ENCODE measurements around the gene SLX9.

Gene SLX9

DNA sequence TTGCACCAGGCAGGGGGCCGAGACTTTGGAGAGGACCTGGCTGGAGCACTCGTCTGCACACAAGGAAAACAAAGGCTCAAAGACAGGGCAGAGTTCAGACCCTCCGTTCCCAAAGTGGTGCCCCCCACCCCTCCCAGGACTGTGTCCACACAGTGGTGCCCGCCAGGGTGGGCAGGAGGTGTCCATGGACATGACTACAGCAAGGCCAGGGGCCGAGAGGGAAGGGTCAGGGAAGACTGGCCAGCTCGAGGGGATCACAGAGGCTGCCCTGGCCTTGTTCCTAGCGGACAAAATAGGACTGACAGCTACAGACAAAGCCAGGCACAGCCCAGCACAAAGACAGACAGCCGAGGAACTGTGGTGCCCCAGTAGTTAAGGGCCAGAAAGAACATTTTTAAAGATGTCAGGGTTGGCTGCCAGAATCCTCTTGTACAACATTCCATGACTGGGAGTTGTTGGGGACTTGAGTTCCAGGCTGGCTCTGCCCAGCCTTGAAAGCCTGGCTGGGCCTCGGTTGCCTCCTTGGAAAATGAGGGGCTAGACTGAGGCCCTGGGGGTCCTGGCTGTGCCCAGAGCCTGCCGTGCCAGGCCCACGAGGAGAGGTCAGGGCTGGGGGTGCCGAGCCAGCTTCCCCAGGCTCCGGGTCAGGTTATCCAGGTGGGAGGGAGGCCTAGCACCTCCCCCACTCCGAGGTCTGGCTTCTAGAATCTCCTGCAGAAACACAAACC, 63.7 kb downstream of the SLX9 start:
- peak; percentile 39 for DNase-seq (ENCODE audit: low spot score)

DNA sequence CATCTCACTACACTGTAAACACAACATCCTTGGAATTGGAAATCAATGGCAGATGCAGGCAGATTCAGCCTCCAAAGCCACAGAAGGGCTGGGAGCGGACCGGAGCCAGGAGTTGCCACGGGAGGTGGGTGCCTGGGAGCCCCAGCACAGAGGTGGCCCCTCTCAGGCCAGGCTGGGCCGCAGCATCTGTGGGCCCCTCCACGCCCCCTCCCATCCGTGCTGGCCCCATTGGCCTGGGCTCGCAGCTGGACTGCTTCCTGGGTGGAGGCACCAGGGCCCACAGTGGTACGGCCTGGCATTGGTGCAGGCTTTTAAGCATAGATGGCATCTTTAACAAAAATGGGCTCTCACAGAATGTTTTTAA, 64.2 kb downstream of the SLX9 start:
- no peak for DNase-seq (ENCODE audit: low spot score)

DNA sequence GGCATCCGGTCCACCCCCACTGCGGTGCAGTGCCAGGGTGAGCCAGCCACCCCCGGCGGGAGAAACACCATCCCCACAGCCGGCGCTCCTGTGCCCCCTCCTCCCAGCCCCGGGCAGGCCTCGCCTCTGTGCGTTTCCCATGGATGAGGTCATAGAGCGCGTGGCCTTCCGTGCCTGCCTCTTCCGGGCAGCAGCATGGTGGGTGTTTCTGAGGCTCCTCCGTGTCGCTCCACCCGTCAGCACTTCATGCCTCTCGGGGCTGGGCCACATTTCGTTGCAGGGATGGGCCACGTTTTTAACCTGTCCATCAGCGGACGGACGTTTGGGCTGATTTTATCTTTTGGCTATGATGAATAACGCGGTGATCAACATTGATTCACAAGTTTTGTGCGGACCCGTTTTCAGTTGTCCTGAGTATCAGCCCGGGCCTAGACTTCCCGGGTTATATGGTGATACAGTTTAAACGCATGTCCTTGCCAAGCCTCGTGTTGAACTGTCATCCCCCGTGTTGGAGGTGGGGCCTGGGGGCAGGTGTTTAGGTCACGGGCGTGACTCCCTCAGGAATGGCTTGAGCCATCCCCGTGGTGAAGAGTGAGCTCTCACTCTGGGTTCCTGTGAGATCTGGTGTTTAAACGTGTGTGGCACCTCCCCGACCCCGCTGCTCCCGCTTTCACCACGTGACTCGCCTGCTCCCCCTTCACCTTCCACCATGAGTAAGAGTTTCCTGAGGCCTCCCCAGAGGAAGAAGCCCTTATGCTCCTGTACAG, 64.8 kb downstream of the SLX9 start:
- DNase-seq (ENCODE audit: low spot score), result no peak

DNA sequence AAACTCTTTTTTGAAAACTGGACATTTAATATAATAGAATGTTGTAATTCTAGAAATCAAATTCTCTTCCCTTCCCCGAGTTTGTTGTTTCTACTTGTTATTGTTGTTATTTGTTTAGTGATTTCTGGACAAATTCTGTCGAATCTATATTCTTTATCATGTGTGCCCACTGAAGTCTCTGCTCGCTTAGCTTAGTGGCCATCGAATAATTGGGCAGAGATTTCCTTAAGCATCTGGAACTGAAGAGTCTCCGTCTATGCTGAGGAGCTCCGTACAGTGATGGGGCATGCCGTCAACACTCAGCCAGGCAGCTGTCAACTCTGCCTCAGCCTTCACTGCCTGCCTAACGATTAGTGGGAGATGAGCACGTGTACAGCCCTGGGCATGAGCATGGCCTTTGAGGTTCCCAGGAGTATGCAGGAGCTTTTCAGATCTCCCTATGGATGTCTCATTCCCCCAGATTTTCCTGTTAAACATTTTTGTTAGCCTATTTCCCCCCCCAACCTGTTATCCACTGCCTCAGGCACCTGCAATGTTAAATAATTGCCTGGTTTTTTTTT, 66.8 kb downstream of the SLX9 start:
- no peak for DNase-seq (ENCODE audit: low spot score)

DNA sequence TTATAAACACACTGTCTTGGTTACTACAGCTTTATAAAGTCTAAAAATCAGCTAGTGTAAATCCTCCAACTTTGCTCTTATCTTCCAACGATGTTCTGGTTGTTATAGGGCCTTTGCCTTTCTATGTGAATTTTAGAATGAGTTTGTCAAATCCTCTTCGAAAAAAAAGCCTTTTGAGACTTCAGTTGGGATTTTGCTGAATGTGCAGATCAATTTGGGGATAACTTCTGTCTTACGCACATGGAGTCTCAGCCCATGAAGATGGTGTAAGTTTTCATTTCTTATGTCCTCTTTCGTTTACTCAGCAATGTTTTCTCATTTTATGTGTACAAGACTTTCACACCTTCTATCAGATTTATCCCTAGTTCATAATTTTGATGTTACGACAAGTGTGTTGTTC, 69.8 kb downstream of the SLX9 start:
- no peak for DNase-seq (ENCODE audit: low spot score)

DNA sequence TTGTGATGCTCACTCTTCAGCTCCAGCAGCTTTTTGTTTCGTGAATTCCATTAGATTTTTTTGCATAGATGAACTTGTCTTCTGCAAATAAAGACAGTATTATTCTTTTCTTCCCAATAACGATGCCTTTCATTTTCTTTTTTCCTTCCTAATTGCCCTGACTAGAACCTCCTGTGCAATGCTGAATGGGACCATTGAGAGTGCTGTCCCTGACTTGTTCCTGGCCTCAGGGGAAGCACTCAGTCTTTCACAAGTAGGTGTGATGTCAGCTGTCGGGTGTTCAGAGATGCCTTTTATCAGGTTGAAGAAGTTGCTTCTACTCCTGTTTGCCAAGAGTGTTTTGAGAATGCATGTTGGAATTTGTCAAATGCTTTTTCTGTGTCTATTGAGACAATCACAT, 70.3 kb downstream of the SLX9 start:
- peak; percentile 59 for DNase-seq (ENCODE audit: low spot score)

DNA sequence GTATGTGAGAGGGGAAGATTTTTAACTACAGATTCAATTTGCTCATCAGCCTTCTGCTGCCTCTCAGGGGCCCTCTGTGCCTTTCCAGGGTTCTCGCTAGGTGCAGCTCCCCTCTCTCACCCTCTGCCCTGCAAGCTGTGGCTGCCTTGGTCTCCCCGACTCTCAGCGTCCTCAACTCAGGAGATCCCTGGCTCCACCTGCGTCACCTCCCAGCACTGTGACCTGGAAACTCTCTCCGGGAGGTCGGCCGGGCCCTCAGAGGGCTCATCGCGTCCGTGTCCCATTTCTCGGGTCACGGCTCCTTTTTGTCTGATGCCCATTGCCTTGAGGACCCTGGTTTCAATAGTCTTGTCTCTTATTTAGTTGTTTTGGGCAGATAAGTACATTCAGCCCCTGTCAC, 71.0 kb downstream of the SLX9 start:
- DNase-seq (ENCODE audit: low spot score), result no peak

DNA sequence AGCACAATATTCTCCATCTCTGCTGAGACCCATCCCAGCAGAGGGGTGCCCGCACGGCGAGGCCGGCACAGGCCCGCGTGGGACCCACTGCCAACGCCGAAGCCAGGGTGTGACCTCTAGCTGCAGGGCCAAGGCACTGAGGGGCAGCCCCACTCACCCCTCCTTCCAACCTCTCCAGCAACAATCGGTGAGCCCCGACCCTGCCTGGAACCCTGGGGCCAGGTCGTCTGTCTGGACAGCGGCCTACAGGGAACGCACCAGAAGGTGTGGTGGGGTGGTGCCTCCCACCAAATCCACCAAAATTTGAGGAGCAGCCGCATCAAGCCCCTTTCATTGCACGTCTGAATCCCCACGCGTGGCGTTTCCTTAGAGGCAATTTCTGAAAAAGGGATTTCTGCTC, 71.6 kb downstream of the SLX9 start:
- no peak for DNase-seq (ENCODE audit: low spot score)

DNA sequence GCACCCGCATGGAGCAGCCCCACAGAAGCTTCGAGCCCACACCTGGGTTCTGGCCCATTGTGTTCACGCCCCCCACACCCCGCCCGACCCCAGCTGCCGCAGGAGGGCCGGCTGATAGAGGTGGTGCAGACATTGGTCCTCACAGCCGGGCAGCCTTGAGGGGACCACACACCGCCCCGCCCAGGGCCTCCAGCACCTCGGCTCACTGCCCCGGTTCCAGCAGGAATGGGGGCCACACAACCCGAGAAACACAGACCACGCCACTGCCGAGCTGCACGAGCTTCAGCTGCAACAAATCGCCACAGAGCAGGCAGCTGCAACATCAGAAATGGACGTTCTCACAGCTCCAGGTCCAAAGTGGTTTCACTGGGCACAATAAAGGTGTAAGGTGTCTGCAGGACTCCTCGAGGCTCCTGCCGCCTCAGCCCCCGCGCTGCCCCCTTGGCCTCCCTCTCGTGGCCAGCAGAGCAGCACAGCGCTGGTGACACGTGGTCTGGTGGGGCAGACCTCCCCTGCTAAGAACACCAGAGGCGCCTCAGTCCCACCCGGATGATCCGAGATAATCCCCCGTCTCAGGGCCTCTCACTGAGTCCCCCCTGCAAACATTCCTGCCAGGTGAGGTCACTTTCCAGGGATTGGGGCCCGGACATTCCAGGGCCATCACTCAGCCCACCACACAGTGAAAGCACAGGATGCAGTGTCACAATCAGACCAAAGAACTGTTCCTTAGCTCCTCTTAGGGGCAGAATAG, 72.3 kb downstream of the SLX9 start:
- no peak for DNase-seq (ENCODE audit: low spot score)

DNA sequence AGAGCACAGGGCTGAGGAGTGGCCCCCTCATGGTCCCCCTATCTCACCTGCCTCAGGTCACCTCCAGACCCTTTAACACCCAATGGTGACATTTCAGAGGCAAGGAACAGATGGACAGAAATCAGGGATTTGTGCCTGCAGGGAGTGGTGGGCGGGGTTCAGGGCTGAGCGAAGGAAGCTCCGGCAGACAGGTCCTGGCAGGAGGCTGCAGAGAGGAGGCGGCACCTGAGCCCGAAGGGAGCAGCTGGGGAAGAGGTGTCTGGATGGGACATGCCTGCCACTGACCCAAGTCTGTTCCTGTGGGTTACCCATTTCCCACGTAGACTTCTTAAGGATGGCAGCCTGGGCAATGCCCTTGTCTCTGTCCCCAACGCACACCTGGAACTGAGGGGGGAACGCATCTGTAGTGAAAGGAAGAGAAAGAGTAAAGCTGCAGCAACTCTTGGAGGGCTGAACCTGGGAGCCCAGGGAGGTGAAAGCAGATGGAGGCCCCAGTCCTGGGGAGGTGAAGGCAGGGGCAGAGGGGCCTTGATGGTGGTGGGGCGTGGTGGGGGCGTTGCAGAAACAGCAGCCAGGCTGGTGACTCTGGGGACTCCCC, 72.9 kb downstream of the SLX9 start:
- no peak for DNase-seq (ENCODE audit: low spot score)

DNA sequence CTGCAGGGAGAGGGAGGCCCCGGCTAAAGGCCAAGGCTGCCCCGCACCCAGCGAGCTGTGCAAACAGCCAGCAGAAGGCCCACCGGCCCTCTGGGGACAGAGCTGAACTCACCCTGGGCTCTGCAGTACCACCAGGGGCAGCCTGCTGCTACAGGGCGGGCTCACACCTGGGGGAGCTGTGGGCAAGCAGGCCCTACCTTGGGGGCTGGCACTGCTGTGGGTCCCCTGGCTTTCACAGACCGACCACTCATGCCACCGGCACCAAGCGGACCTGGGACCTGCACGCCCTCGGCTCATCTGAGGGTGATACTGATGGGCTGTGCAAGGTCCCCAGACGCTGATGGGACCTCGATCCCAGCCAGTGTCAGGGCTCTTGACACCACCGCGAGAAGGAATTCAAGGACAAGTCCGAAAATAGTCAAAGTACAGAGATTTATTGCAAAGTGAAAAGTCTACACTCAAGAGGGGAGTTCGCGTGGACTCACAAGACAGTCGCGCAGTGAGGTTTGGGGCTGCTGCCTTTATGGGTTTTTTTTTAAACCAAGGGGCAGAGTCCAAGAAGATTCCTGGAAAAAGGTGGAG, 73.5 kb downstream of the SLX9 start:
- no peak for DNase-seq (ENCODE audit: low spot score)

DNA sequence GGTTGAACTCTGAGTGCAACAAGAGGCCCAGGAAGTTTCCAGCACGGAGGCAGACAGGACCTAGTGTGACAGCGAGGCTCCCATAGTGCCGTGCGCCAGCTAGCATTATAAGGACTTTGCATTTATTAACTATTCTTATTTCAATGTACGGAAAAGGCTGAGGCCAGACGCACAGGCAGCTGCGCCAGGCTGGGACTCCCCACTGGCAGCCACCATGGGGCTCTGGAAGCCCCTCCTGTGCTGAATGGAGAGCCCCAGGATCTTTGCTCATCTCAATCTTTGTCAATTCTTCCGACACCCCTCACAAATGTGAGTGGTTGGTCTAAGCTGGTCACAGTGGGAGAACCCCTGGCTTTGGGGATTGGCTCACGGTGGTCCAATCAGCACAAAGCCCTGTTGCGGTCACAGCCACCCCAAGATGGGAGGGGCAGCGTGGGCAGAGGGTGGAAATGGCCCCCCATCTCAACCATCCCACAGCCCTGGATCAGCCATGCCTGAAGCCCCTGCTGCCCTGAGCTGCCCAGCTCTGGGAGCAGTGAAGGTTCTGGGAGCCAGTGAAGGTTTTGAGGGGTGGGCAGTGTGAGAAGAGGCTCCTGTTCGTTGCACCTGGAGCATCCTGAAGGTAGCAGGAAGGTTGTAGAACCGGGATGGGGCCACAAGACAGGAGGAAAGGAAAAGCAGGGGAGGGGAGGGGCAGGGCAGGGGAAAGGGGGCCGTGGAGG, 75.1 kb downstream of the SLX9 start:
- DNase-seq (ENCODE audit: low spot score), result no peak

DNA sequence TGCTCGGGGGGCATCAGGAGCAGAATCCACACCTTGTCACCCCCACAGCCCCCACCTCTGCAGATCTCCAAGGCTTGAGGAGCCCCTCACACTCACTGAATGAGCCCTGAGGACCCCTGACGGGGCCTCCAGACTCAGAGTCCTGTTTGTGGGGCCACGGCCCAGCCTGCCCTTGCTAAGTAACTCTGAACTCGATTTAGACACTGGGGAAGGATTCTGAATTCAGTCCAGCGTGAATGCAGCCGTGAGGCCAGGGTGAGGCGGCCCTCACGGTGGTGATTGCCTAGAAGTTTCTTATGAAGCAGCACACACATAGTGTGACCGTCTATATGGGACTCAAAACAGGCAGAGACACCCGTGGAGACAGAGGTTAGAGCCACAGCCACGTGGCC, 75.6 kb downstream of the SLX9 start:
- no peak for DNase-seq (ENCODE audit: low spot score)

DNA sequence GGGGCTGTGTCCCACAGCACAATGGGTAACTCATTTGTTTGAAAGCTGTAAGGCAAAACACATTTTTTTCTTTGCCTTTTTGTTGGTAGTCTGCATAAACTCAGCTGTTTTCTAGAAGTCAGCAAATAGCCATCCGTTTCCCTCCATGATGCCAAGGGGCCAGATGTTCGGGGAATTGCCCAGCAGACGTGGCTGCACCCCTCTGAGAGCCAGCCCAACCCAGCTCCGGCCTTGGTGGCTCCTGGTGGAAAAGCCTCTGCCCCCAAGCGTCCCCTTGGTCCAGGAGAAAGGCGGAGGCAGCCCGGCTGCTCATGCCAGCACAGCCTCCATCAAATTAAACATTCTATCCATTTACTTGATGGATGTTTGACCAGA, 76.2 kb downstream of the SLX9 start:
- DNase-seq (ENCODE audit: low spot score), result no peak

DNA sequence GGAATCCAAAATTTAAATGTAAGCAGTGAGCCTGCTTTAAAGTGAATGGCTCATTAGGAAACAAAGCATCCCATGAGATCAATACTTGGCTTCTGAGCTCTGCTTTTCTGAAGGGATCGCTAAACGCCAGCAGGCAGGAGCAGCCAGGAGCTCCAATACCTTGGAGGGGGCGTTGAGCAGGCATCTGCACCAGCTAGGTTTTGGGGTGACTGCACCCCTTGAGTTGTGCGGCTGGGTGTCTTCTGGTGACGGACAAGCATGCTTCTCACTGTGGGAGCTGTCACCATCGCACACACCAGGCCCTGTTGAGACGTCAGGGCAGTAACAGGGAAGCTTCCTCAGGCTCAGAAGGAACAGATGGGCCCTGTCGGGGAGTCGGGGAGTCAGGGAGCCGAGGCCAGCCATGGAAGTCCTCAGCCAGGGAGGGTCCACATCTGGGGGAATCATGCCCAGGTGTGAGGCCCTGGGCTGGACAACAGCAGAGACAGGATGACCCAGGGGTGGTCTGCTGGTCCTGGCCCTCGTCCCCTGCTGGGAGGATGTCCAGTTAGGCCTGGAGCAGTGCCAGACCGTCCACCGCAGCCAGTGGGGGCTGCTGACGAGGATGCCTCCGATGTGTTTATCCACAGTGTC, 76.7 kb downstream of the SLX9 start:
- DNase-seq (ENCODE audit: low spot score), result no peak

DNA sequence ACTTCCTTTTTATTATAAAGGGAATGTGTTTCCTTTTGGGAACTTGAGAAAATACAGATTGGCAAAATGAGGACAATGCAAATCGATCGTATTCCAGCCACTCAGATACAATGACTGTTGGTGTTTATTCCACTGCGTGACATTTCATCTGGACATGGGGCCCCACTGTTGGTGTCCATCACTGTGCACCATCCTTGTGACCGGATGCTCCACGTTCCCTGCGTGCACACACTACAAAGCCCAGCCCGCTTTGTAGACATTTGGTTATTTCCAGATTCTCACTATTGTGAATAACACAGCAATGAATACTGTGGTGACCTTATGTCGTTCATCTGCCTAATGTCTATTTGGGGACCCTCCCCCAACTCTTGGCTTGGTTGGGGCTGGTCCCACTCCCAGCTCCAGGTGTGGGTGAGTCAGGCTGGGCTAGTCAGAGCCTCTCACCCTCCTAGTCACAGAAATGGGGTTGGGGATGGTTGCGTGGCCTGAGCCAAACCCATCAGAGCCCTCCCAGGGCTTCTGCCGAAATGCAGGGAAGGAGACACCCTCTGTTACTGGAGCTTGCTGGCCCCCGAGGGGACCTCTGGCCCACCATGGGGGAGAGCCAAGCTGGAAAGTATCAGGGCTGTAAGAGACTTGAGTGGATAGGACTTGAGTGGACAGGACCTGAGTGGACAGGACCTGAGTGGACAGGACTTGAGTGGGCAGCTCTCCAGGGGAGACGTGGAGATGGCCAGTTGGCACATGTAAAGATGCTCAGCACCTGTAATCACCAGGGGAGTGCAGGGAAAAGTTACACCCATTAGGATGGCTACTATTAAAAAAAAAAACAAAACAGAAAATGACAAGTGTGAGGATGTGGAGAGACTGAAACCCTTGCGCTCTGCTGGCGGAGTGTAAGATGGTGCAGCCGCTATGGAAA, 77.5 kb downstream of the SLX9 start:
- no peak for DNase-seq (ENCODE audit: low spot score)

DNA sequence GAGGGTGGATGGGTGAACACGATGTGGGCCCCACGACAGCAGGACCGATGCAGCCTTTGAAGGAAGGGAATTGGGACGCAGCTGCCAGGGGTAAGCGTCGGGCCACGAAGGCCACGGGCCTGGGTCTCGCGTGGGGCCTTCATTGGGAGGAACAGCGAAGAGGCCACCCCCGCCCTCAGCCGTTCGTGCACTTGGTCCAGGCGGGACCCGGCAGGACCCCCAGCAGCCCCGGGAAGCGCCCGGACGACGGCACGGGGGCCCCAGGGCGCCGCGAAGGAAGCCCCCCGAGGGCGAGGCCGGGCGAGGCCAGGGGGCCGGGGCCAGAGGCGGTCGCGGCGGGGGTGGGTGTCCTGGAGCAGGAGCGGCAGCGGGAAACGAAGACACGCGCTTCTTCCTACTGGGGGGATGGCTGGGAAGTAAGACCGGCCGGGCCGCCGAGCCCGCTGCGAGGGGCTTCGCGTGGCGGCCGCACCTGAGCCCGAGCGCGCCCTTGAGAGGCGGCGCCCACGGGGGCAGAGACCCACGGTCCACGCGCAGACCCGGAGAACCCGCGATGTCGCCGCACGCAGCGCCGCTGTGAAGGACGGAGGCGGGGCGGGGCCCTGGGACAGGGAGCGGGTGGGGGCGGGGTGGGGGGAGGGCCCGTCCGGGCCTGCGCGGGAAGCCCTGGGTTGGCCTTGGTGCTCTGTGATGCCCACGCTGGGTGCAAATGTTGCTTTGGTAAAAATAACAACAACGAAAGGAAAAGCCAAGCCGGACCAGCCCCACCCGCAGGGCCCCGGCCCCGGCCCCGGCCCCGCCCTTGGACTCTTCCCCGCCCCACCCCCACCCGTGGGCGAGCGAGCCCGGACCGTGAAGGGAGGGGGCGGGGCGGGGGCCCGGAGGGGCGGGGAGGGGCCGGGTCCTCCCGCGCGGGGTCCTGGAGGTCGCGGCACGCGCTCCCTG, 78.6 kb downstream of the SLX9 start:
- no peak for DNase-seq (ENCODE audit: low spot score)

DNA sequence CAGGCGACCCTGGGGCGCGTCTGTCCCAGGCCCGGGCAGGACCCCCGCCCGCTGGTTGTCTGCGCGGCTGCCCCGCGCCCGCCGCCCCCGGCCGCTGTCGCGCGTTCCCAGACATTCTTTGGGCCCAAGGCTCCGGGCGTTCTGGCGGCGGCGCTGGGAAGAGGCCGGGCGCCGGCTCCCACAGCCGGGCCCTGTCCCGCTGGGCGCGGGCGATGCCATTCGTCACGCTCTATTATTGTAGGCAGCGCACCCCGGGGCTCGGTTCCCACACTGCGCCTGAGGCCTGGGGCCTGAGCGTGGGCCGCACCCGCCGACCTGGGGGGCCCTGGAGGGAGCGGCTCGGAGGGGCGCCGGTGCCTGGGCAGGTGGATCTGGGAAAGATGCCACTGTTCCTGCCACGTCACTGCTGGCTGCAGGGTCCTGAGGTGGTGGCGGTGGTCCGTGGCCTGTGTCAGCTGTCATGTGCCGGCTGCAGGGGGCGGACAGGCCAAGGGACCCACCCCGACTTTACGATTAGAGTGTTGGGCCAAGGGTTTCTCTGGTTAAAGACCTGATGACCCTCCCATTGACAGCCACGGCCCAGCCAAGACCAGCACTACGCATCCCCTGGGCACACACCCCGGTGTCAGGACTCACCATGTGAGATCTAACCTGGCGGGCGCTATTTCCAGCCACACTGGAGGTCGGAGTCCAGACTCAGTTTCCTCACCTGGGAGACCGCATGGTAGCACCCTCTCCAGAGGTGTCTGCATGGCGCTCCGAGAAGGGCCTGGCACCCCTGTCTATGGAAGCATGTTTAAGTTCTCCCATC, 79.5 kb downstream of the SLX9 start:
- DNase-seq (ENCODE audit: low spot score), result no peak

Measured in pons (tissue), 1 donor.